Ramos (cell line): Measurements from ENCODE around the gene RIT2.

Experiments
- in situ Hi-C: fragments of 300-500 bp; cut with MboI; formaldehyde crosslinking; loops from one replicate; pipeline ENCODE4 v1.14.3; 2022; ENCODE audit warnings: low sequenced_read_pairs; ENCODE audit not compliant: unreplicated experiment

The RIT2 gene

DNA sequence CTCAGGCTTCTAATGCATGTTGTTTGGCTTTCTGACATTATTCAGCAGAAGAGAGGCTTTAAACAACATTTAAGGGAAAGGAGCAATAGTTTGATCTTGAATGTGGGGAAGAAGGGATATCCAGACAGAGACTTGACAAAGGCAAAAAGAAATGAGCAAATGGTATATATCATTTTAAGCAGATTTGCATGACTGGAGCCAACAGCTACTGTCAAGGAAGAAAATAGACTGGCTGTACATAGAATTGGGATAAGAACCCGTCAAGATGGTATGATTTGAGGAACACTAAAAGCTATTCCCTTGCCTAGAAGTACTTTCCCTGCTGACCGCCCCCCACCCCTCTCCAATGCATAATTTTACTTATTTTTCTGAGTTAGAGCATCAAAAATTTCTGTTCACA is 174.5 kb downstream of the RIT2 start:
- in situ Hi-C loops: no loop called here

- in situ Hi-C loops: no loop called here
Measured at GRCh38 chr18:42937436-42937835, 178.0 kb downstream of the RIT2 start.

- in situ Hi-C loops: no loop called here
Measured at GRCh38 chr18:42936289-42936688, 179.2 kb downstream of the RIT2 start.

- in situ Hi-C loops: no loop called here
Measured at GRCh38 chr18:42931491-42931890, 184.0 kb downstream of the RIT2 start.

GRCh38 chr18:42929857-42930256 is 185.6 kb downstream of the RIT2 start:
- in situ Hi-C loops: no loop called here

- in situ Hi-C loops: no loop called here
Measured at GRCh38 chr18:42929181-42929580, 186.3 kb downstream of the RIT2 start.

GRCh38 chr18:42925036-42925435 is 190.4 kb downstream of the RIT2 start:
- in situ Hi-C loops: no loop called here

GRCh38 chr18:42922363-42922762 is 193.1 kb downstream of the RIT2 start:
- in situ Hi-C loops: no loop called here

DNA sequence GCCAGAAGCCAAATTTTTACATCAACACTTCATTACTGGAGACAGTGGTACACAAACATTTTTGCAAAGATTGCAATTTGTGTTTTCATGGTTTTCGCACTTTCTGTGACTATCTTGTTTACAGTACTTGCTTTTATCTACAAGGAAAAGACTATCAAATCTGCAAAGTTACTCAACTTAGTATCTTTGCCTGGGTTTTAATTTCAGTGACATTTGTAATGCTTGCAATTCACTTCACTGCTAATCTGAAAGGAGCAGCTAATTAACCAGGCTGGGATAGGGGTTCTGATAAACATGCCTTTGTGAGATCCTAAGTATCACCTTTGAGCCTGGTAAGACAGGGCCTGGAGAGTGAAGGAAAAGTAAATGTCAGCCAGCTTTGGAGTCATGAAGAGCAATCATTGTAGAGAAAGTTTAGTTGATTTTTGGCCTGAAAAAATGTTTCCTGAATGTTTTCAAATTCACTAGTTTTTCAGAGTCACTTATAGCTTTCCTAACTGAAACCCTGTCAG is 194.2 kb downstream of the RIT2 start:
- in situ Hi-C loops: no loop called here

DNA sequence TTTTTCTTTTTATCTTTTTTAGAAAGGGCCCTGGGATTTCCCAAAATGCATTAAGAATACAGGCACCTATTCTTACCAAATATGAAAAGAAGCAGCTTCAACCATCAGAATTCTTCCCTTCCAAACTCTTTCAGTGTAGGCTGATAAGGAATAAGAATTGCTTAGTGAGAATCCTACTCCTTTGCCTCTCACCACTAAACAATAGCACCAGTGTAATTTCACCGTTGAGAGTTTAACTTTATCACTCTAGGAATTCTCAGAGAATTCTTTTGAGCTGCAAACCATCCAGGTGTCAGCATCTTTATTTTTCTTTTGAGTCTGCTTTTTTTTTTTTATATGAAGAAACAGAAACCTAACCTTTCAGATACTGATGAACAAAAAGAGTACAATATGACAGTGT is 194.9 kb downstream of the RIT2 start:
- in situ Hi-C loops: no loop called here

DNA sequence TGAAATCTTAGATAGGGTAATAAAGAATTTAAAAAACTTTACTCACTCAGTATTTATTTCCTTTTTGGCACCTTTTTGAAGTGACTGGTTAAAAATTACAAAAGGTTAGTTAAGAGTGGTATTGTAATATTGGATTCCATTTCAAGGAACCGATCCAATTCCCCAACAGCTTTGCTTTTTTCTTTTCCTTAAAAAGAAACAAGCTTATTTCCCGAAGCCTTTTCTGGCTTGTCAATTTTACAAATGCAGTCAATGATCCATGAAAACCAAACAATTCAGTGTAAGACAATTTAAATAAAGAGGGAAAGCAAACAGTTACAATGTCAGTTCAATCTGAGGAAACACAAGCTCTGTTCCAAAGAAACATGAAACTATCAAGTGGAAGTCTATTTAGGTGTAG is 200.2 kb downstream of the RIT2 start:
- in situ Hi-C loops: no loop called here

DNA sequence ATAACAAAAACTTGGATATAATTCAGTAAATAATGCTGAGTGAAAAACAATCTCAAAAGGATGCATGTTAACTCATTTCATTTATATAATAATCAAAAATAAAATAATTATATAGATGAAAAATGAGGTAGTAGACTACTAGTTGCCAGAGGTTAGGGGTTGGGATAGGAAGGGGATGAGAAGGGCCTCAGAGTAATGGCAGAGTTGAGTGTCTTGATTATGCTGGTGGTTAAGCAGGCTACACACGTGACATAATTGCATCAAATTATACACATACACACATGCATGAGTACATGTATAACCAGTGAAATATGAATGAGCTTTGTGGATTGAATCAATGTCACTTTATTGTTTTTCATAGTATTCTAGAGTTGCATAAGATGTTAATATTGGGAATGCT is 201.0 kb downstream of the RIT2 start:
- in situ Hi-C loops: no loop called here

GRCh38 chr18:42909095-42909494 is 206.4 kb downstream of the RIT2 start:
- in situ Hi-C loops: no loop called here

GRCh38 chr18:42906761-42907160 is 208.7 kb downstream of the RIT2 start:
- in situ Hi-C loops: no loop called here

DNA sequence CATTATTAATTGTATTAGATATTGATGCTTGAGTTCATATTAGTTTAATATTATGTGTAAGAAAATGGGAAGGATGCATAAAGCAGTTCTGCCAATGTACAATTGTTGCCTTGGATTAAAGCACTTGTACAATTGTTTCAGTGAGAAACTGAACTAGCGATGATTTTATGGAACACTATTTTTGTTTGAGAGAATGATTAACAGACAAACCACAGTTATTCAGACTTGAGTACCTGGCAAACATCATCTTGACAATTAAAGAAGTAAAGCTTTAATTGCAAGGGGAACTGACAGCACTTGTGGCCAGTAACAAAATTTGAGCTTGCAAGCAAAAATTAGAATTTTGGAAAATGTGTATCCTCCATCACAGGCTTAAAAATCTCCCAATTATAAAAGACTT is 214.3 kb downstream of the RIT2 start:
- in situ Hi-C loops: no loop called here

- in situ Hi-C loops: no loop called here
Measured at GRCh38 chr18:42893977-42894376, 221.5 kb downstream of the RIT2 start.

DNA sequence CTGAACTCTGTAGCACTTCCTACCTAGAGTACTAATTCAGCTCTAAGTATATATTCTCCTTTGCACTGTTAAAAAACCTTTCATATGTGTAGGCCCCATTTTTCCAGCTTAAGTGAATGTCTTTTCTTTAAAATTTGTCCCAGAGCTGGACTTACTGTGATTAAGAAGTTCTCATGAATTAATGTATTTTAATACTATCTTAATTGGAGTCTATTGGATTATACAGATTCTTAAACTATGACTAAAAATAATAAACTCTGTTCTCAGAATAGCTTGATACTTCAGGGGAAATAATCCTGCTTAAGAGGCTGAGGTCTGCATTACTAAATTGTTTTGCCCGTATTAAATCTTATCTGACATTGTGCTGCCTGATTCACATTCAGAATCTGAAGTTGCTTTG is 223.3 kb downstream of the RIT2 start:
- in situ Hi-C loops: no loop called here

- in situ Hi-C loops: no loop called here
Measured at GRCh38 chr18:42891705-42892104, 223.8 kb downstream of the RIT2 start.

DNA sequence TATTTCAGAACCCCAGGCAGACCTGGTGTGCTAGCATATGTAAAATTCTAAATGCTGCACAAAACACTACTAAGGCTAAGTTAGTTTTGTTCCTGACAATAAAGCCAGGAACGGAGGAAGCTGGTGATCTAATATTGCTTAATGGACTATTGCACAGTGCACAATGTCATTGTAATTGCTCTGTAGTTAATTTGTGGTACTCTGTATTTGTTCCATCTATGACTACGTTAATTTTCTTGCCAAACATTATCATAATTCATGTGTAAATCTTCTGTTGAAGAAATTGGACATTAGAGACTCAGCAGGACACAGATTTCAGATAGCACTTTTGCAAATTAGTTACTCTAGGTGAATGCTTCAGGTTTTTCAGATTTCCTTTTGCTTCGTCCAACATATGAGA is 232.3 kb downstream of the RIT2 start:
- in situ Hi-C loops: no loop called here

DNA sequence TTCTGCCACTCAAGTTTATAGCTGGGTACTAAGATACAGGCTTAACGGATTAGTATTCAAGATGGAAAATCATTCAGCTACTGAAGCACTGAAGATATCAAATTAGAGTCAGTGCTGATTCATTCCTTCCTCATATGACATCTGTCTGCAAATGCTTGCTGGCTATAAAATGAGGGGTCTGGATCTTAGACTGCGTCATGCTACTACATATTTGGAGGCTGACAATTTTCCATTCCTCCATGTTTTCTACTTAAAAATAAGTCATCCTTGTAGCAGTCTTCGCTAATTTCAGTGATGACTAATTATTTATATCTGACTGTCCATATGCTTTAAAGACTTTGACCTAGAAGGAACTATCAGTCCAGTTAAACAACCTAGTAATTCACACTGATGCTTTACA is 233.4 kb downstream of the RIT2 start:
- in situ Hi-C loops: no loop called here

DNA sequence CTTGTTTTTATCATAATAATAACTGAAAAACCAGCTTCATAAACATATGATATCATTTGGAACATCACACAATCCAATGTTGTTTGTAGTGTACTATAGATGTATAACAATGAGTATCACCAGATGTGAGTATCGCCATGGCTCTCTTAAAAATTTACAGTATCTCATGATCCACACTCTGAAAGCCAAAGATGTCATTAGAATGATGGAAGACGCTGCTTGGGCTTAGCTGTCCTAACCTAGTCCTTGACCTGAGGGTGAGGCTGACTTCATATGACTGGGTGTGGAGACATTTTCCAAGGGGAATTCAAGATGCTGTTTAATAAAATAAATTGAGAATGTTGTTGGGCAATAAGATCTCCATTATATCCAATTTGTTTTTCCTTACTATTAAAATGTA is 242.6 kb downstream of the RIT2 start:
- in situ Hi-C loops: no loop called here

GRCh38 chr18:42864876-42865275 is 250.6 kb downstream of the RIT2 start:
- in situ Hi-C loops: no loop called here

DNA sequence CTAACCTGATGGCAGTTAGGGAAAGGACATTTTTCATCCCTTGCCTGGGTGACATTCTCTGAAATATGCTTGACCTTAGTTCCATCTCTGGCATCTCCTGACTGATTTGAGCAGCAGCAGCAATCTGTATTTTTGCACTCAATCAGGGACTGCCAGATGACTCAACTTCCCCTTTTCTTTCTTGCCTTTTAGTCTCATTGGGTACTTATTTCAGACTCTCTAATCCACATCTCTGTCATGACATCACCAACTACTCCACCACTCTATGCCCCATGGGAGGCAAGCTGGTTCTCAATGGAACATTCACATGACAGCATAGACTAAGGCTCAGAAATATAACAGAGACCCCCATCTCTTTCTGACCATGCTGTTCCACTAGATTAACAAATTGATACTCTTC is 254.2 kb downstream of the RIT2 start:
- in situ Hi-C loops: no loop called here
